Measurements from ENCODE around the gene HNRNPR. TPM values are rescaled to one million over a fixed set of nuclear protein-coding genes. Genes with fewer than 3 reads are reported as not detected.

The HNRNPR gene
- total RNA-seq, 1 donor from 2014 or later: 113 TPM

DNA sequence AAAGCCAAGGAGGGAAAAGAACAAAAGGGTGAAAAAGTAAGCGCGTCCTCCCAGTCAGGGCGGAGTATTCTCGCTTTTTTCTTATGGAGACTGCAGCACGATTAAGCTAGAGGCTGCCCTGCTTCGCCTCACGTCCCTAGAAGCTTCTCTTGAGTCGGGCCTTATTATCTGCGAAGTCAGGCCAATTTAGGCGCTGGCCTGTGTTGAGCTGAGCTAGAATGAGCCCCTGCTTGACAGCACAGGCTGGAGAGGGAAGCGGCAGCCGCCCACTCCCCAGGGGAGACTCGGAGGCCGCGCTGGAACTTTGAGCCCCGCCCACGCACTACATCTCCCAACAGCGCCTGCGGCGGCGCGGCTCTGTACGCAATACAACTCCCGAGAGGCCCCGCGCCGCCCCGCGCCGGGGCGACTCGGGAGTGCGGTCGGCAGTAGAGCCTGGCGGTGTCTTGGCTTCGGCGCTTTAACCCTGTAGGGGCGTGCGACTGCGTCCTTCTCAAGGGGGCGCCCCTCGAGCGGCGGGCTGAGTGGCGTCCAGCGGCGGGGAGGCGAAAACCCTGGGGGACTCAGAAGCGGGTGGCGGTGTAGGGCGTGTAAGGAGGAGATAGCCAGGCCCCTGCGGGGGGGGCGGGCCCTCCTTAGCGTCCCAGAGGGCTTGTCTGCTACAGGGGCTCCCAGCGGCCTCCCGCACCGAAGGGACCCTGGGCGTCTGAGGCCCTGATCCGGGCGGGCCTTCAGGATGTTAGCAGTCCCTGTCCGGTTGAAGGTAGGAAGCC, 24.7 kb upstream of the HNRNPR start:
- DNase-seq: peak; percentile 94

DNA sequence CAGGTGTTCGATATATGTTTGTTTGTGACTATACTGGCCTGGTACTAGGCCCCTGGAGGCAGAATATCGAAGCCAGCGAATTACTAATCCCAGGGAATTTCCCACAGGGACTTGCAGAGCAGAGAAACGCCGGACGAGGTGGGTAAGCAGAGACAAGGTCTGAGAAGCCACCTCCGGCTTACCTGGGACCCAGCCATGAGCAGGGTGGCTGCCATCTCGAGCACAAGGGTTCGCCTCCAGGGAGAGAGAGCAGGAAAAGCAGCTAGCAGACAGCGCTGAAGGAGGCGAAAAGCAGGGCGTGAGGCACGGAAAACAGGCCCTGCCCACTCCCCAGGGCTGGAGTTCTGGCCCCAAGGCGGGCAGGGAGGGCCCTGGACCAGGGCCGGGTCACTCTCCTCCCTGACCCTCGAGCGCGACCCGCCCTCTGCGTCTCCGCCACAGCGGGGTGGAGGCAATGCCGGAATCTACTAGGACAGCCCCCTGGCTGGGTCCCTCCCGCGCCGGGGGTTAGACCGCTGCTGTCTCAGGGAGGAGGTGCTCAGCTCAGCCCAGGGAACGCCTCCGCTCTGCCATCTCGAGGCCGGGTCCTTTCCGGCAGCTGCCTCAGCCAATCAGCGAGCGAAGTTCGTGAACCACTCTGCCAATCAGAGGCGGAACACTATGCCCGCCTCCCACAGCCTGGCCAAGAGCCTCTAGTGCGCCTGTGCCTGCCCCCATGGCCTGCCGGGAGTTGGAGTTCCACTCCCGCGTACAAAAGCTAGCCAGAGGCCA, 23.9 kb upstream of the HNRNPR start:
- DNase-seq: peak; percentile 98

DNA sequence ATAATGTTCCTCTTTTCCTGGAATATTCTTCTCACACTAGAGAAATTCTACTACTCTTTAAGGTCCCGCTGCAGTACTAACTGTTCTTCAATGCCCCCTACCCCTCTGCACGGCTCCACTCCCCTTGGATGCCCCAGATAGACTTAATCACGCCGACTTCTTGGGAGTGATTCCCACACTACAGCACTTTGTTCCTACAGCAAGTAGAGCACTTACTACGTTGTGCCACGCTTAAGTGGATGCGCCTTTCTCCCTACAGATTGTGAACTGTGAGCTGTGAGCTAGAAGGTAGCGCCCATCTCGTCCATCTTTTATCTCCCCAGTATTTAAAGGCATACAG, 23.3 kb upstream of the HNRNPR start:
- DNase-seq: no peak

DNA sequence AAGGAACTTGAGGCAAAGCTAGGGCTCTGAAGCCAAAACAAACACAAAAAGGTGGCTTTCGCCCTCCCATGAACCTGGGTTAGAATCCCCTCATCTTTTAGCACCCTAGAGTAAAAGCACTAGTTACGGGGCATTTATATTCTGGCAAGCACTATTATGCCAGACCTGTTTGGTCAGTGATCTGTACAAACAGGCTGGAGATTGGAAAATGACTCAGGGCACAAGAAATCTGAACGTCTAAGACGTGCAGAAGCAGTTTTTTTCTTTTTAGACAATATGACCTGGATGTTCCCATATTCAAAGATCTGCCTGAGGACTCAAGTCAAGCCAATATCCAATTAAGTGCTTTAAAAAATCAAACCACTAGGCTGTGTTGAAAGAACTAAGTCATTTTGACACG, 22.5 kb upstream of the HNRNPR start:
- DNase-seq: no peak

DNA sequence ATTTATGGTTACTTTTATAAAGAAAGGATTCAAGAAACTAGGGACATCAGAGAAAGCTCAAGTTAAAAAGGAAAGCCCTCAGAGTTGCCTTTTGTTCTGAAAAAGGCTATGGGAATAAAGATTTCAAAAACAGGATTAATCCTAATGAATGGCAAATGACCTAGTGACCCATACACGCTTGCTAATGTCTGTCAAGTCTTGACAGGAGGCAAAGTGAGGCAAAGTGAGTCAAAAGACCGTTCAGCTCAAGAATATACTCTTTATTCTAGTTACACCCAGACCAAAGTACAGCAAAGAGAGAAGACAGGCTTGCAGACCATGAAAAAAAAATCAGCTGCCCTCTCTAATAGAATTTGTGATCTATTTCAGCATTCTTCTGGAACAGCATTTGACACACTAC, 22.1 kb upstream of the HNRNPR start:
- DNase-seq: no peak

DNA sequence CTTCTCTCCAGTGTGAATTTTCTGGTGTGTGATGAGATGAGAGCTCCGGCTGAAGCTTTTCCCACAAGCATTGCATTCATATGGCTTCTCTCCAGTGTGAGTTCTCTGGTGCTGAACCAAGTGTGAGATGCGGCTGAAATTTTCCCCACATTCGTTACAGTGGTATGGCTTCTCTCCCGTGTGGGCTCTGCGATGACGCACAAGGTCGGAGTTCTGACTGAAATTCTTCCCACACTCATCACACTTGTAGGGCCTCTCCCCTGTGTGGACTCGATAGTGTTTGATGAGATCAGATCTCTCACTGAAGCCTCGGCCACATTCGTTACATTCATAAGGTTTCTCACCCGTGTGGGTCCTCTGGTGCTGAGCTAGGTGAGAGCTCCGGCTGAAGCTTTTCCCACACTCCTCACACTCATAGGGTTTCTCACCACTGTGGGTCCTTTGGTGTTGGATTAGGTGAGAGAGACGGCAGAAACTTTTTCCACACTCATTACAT, 18.2 kb upstream of the HNRNPR start:
- DNase-seq: no peak

DNA sequence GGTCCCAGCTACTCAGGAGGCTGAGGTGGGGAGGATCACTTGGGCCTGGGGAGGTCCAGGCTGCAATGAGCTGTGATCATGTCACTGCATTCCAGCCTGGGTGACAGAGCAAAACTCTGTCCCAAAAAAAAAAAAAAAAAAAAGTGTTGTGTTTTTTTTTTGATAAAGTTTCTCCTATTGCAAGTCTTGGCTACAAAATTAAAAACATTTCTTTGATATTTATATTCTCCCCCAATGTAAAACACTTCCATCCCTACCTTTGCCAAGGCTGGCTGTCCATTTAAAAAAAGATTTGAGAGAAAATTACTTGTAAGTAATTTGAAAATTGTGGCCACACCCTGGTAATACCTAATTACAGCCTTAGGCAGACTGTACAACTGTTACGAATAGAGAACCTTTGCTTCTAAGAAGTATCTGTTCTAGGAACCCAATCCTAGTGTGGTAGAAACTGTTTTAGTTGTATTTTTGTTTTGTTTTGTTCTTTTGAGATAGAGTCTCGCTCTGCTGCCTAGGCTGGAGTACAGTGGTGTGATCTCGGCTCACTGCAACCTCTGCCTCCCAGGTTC, 14.3 kb upstream of the HNRNPR start:
- no peak for DNase-seq

DNA sequence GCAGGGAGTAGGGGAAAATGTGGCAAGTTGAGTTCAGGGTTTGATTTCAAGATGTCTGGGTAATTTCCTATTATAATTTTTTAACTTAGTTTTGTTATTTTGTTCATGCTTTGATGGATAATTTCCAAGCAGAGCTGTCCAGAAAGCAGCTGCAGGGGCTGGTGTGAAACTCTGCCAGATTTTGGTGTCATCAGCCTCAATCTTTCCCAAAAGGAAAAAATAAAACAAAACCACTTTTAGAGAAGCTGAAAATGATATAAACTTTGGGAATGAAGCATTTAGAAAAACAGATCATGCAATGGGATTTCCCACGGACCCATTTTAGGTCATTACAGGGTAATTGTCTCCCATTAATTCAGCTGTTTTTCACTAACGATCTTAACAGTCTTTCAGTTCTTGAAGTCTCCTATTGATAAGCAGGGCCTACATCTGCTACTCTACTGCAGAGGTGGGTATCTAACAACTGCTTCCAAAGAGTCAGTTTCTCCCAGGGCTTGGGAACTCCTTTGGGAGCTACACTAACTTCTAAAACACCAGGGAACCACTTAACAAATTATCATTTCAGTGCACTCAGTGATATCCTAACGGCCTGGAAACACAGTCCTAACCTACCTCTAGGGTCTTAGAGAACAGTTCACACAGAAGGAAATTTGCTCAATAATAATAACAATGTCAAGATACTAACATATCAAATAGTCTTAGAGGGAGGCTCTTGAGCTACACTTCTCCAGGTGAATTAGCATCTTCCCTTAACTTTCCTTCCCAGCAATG, 13.2 kb upstream of the HNRNPR start:
- peak; percentile 25 for DNase-seq

DNA sequence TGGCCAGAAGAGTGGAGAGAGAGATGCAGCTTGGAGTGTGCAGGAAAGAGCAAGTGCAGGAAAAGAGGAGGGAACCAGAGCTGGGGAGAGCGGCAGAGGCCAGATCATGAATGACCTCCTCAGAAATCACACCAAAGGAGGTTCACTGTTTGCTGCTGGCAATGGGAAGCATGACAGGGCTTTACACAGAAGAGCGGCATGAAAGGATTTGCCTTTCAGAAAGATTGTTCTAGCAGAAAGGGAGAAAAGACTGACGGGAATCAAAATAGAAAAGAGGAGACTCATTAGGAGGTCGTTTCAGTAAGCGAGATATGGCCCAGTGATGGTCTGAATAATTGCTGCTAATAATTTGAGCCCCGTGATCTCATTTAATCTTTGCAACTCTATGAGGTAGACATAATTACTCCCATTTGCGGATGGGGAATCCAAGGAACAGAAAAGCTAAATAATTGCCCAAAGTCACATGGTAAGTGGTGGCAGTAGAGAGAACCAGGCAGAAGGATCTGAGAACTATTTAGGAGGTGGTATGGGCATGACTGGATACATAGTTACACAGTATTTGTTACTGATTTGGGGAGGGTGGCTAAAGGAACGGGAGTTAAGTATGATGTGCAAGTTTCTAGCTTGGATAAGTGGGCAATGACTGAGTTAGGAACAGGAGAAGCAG, 12.5 kb upstream of the HNRNPR start:
- no peak for DNase-seq

DNA sequence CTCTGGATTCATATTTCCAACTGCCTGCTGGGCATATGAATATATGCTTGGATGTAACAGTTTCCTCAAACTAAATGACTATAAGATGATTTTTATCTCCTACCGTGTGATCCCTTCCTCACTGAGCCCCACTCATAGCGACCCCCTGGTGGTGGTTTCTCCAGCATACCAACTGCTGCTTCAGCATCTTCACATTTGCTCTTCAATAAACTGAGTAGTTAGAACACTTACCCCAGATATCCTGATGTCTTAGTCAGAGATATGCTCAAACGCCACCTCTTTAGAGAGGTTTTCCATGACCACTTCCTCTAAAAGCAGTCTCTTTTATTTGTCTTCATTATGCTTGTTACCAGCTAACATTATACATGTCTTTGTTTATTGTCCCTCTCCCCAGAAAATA, 10.2 kb upstream of the HNRNPR start:
- no peak for DNase-seq

DNA sequence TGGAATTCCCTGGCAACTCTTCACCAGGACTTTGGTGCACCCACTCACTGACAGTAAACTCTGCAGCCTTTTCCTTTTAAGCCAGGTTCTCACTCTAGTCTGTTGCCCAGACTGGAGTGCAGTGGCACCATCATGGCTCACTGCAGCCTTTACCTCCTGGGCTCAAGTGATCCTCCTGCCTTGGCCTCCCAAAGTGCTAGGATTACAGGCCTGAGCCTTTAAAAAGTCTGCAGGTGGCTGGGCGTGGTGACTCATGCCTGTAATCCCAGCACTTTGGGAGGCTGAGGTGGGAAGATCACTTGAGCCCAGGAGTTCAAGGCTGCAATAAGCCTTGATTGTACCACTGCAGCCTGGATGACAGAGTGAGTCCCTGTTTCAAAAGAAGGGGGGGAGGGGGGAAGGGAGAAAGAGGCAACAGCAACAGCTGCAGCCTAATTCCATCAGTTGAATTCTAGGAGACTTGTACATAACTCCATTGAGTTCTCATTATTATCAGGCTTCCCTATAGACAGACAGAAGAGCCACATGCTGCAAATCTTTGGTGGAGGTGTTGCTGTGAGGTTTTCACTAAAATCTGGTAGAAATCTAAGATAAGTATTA, 8.1 kb upstream of the HNRNPR start:
- DNase-seq: no peak

DNA sequence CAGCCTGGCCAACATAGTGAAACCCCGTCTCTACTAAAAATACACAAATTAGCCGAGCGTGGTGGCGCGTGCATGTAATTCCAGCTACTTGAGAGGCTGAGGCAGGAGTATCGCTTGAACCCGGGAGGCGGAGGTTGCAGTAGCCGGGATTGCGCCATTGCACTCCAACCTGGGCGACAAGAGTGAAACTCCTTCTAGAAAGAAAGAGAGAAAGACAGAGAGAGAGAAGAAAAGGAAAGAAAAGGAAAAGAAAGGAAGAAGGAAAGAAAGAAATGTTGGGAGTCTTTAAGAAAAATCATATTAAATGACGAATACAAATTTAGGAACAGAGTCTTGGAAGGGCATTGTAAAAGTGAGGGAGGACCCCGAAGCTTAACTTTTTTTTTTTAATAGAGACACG, 1.8 kb upstream of the HNRNPR start:
- no peak for DNase-seq

DNA sequence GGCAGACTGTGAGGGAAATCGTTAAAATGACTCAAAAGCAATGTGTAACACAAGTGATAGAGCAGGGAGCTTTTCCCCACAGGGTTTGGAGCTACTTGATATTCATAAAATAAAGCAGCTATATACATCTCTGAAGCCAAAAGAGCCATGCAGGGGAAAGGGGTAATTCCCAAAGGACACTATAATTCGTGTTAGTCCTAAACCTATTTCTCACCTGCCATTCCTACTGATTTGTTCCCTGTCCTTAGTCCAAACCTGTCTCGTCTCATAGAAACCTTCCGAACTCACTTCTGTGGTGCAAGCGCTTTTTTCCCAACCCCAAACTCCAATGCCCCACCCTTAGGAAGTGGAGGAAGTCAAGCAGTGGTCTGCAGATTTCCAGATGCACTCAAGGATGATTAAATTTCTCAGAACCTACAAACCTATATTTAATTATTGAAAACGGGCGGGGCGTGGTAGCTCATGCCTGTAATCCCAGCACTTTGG, 946 bp upstream of the HNRNPR start:
- peak; percentile 71 for DNase-seq

DNA sequence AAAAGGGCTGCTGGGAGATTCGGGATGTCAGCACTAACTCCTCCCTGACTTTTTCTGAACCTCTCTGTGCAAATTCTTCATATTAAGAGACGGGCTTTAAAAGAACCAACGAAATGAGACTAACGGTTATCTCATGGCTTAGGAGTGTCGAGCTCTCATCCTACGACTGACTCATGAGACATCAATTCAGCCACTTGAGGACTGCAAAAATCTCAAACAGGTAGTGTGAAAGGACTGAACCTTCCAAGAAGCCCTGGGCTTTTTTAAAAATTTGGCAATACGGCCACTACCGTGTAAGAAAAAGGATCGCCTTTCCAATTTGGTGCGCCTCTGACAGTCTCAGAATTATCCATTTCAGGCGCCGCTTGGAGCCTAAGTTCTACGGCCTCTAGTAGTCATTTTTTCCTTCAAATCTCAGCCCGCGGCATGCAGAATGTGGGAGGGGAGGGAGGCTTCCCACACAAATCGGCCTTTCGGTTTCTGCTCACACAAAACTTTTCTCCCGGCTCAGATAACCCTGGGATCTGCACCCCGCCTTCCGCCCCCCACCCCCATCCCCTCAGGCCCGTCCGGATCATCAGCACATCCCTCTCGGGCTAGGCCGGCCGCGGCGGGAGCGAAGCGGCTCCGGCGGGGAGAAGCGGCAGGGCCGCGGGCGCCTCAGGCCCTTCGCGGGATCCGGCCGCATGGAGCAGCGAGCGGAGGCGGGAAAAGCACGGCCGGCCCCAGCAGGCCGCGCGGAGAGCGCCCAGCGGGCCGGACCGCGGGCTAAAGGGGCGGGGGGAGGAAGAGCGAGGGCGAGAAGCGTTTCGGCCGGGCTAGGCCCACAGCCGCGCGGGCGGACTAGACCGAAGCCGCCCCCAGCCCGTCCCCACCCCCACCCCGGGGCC, 618 bp downstream of the HNRNPR start:
- peak; percentile 35 for DNase-seq

DNA sequence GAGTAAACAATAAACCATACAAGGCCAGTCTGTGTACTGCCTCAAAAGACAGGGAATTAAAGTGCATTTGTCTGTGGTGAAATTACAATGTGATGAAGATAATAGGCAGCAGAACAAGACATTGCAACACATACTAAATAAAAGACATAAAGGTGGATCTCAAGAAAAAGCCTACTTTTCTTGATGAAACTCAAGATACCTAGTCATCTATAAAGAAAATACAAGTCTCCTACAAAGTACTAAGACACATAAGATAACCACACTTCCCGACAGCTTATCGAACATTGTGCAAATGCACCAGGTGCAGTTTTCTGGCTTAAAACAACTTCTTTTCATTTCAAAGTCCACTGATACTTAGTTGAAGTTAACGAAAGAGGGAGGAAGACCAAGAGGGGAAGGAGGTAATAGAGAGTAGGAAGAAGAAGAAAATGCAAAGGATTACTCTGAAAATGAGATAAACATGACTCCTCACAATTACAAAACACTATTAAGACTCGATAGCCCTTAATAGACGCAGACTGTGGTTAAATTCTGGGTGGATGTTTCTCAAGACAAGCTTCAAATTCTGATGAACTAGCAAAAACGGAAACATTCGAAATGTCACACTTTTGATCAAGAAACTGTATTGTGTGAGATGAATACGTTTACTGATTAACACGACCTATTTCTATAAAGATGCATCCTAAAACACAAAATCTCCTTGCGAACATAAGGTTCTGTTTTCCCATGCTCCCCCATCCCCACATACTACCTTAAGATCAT, 2.0 kb downstream of the HNRNPR start:
- DNase-seq: no peak

DNA sequence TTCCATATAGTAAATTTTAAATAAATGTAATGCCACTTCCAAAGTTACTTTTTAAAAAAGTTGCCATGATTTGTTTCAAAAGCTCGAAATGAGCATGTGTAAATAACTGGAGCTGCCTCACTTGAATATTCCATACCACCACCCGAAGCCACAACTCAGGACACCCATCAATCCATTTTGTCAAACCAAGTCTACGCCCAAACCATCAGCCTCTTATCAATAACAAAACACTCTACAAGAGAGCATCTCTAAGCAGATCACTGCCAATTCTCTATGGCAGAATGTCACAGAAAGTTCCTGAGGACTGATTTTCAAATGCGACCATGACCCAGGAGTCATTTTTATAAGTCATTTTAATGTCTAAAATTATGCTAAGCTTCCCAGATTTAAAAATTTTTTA, 4.5 kb downstream of the HNRNPR start:
- DNase-seq: no peak

DNA sequence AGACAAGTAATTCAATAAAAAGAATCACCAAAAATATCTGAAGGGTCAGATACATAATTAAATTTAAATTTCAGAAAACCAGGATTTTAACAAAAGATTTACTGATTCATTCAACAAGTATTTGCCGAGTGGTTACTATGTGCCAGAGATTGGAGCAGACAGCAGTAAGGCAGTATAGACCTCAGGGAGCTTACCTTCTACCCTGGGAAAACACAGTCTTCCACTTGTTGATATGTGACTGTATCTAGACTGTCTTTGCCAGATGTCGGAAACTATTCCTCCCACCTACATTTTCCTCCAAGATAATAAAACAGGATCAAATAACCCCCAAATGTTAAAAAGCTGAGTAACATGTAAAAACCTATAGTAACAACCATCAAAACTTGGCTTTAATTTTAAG, 6.2 kb downstream of the HNRNPR start:
- DNase-seq: no peak

DNA sequence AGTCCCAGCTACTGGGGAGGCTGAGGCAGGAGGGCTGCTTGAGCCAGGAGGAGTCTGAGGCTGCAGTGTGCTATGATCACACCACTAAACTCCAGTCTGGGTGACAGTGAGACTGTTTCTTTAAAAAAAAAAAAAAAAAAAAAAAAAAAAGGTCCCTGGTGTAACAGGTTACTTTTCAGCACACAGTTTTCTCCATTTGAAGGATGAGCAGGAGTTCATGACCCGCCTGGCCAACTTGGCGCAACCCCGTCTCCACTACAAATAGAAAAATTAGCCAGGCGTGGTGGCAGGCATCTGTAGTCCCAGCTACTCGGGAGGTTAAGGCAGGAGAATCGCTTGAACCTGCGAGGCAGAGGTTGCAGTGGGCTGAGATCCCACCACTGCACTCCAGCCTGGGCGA, 12.4 kb downstream of the HNRNPR start:
- DNase-seq: no peak

DNA sequence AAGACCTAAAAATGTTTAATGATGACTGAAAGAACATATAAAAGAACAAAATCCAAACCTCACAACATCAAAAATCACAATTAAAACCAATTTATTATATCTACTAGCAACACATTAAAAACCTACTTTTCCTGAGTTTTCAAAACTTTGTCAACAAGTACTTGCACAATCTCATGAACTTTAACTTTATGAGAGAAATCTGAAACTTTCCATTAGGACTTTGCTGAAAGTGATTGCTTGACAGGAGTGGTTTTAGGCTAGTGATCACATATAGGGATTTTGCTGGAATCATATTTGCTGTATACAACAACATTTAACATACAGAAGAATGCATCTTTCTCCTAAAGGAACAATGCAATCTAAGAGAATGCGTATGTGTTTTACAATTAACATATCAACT, 13.2 kb downstream of the HNRNPR start:
- DNase-seq: no peak

DNA sequence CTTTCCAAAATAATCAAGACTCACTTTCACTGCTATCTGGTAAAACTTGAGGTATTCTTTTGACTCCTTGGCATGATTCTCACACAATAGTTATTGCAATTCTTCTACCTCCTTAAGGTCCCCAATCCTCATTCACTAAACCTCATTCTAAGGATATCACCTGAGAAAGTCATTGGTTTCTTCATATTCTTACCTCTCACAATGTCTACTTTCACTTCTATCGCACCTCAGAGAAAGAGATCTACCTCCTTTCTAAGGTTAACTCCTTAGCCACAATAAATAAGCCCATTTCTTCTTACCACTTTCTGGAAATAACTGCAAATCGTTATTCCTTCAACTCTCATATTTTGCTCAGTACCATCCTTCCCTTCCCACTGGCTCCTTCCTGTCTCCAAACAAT, 18.7 kb downstream of the HNRNPR start:
- no peak for DNase-seq

Measured in skin of body (tissue), 2 donors.